Daoy (cell line): ENCODE measurements around the gene ALDH16A1. TPM values are rescaled to one million over a fixed set of nuclear protein-coding genes. Genes with fewer than 3 reads are reported as not detected.

Experiments
- DNase-seq: peaks from one replicate; pipeline ENCODE4 v3.0.0-alpha.2; 2015; ENCODE audit warnings: low read depth
- total RNA-seq: library from RNA; depleted of rRNA; stranded (reverse); fragments of >200 nt; shearing (Covaris generic); gene quantifications from 2 replicates; pipeline ENCODE4 v1.2.3, GENCODE V29; 2014; rRNA removed

Gene ALDH16A1
- total RNA-seq, 1 experiment from 2014 or later = 50.5 TPM

GRCh38 chr19:49512970-49513745 lies 60.1 kb downstream of the ALDH16A1 start:
- peak; percentile 51 for DNase-seq

- DNase-seq = no peak
Measured at GRCh38 chr19:49513746-49514118, 60.7 kb downstream of the ALDH16A1 start.

GRCh38 chr19:49514151-49514550 lies 61.1 kb downstream of the ALDH16A1 start:
- no peak for DNase-seq

GRCh38 chr19:49515767-49516166 lies 62.7 kb downstream of the ALDH16A1 start:
- no peak for DNase-seq

GRCh38 chr19:49518033-49518432 lies 65.0 kb downstream of the ALDH16A1 start:
- DNase-seq = no peak

Other genes starting within 250 kb of the ALDH16A1 start
- gene SLC6A16, start 128.0 kb upstream of the ALDH16A1 start, total RNA-seq = not detected in 2 replicates
- gene CD37, start 117.8 kb upstream of the ALDH16A1 start, total RNA-seq = not detected in 2 replicates
- 29.0 and 31.0 TPM in 2 replicates for gene TEAD2, start 90.8 kb upstream of the ALDH16A1 start, total RNA-seq
- 0.17 TPM in 1 of 2 replicates, not detected in the other for gene DKKL1, start 89.3 kb upstream of the ALDH16A1 start, total RNA-seq
- not detected in 2 replicates for gene KASH5, start 65.0 kb upstream of the ALDH16A1 start, total RNA-seq
- gene PTH2, start 29.8 kb upstream of the ALDH16A1 start, total RNA-seq = not detected in 2 replicates
- not detected in 2 replicates for gene GFY, start 27.8 kb upstream of the ALDH16A1 start, total RNA-seq
- gene SLC17A7, start 11.7 kb upstream of the ALDH16A1 start, total RNA-seq = not detected in 2 replicates
- gene PIH1D1, start 1.4 kb upstream of the ALDH16A1 start, total RNA-seq = 146 and 200 TPM in 2 replicates
- gene FLT3LG, start 21.0 kb downstream of the ALDH16A1 start, total RNA-seq = 1.5 and 4.7 TPM in 2 replicates
- 2,661 and 3,645 TPM in 2 replicates for gene RPL13A, start 34.4 kb downstream of the ALDH16A1 start, total RNA-seq
- 3,589 and 4,520 TPM in 2 replicates for gene RPS11, start 43.2 kb downstream of the ALDH16A1 start, total RNA-seq
- gene FCGRT, start 59.4 kb downstream of the ALDH16A1 start, total RNA-seq = 3.5 and 3.7 TPM in 2 replicates
- gene RCN3, start 74.8 kb downstream of the ALDH16A1 start, total RNA-seq = 178 and 202 TPM in 2 replicates
- gene NOSIP, start 127.3 kb downstream of the ALDH16A1 start, total RNA-seq = 182 and 246 TPM in 2 replicates
- 0.30 and 5.8 TPM in 2 replicates for gene PRRG2, start 128.1 kb downstream of the ALDH16A1 start, total RNA-seq
- 1.7 and 2.5 TPM in 2 replicates for gene PRR12, start 138.0 kb downstream of the ALDH16A1 start, total RNA-seq
- gene RRAS, start 186.9 kb downstream of the ALDH16A1 start, total RNA-seq = 11.0 and 12.7 TPM in 2 replicates
- 32.5 and 32.8 TPM in 2 replicates for gene SCAF1, start 189.0 kb downstream of the ALDH16A1 start, total RNA-seq
- gene IRF3, start 212.6 kb downstream of the ALDH16A1 start, total RNA-seq = 88.0 and 110 TPM in 2 replicates
- gene BCL2L12, start 212.7 kb downstream of the ALDH16A1 start, total RNA-seq = 15.5 and 18.1 TPM in 2 replicates
- 338 and 386 TPM in 2 replicates for gene PRMT1, start 224.0 kb downstream of the ALDH16A1 start, total RNA-seq
- gene ADM5, start 236.4 kb downstream of the ALDH16A1 start, total RNA-seq = 0.27 and 0.40 TPM in 2 replicates
- gene CPT1C, start 237.9 kb downstream of the ALDH16A1 start, total RNA-seq = 5.0 and 8.3 TPM in 2 replicates